Measurements from ENCODE around the gene SLC35D3. TPM values are rescaled to one million over a fixed set of nuclear protein-coding genes. Genes with fewer than 3 reads are reported as not detected.
"Not testable (repeated sequence)": the region's sequence is repeated elsewhere in the genome, so short reads cannot be mapped to it uniquely, and the experiment has no call there.

Gene SLC35D3
- total RNA-seq, result not detected
- polyA plus RNA-seq (ENCODE audit: insufficient read depth in 1 of 8, insufficient read length in 8 of 8, low replicate concordance in 1 of 8), result under 1 TPM in 3 of 8 donors, not detected in 5; 0.07 to 0.13 (median 0.08) TPM
- long read RNA-seq, donor 1, result 0 reads
- long read RNA-seq, donor 2, result 0 reads
- long read RNA-seq, donor 3, result 0 reads
- long read RNA-seq, donor 4, result 0 reads
- long read RNA-seq, donor 5, result 0 reads
- long read RNA-seq, donor 6, result 0 reads
- long read RNA-seq, donor 7, result 0 reads
- long read RNA-seq, donor 8, result 0 reads
- long read RNA-seq, donor 9, result 0 reads
- long read RNA-seq, donor 10, result 0 reads
- long read RNA-seq, donor 11, result 0 reads

GRCh38 chr6:136921936-136922684 lies at the start of gene SLC35D3:
TSS of gene SLC35D3 (plus strand) at chr6:136922301. CDS start at chr6:136922429, 128 bp downstream.
- Histone ChIP-seq H3K4me1 (ENCODE audit: control insufficient read depth, insufficient read depth, low read length) (peaks cover 31% of the 10 kb centered on the region), H3K4me3 (ENCODE audit: low read length) (peak within 1 kb of the TSS; percentile 44), H3K36me3 (ENCODE audit: control insufficient read depth, insufficient read depth, low read length) (no peaks in the 10 kb centered on the region), H3K27ac (ENCODE audit: low read length) (no peak within 1 kb of the TSS), H3K27me3 (ENCODE audit: control insufficient read depth, insufficient read depth, low read length) (peaks cover 60% of the 10 kb centered on the region), H3K9me3 (replicated peaks; ENCODE audit: control insufficient read depth, low read depth, low read length) (no peaks in the 10 kb centered on the region)
- peak; percentile 23 for DNase-seq
- under 1% methylated on average over 80 of the region's 86 CpGs for WGBS (ENCODE audit: insufficient coverage)

GRCh38 chr6:136873748-136874147 lies 48.4 kb upstream of the SLC35D3 start:
- no peaks in the 10 kb centered on the region for H3K27me3 ChIP-seq (ENCODE audit: control insufficient read depth, insufficient read depth, low read length)
- no peak overlapping the region for H3K4me3 ChIP-seq (ENCODE audit: low read length)
- no peaks in the 10 kb centered on the region for H3K4me1 ChIP-seq (ENCODE audit: control insufficient read depth, insufficient read depth, low read length)
- DNase-seq, result no peak
- H3K36me3 ChIP-seq (ENCODE audit: control insufficient read depth, insufficient read depth, low read length), result peaks cover 2% of the 10 kb centered on the region
- H3K9me3 ChIP-seq (replicated peaks; ENCODE audit: control insufficient read depth, low read depth, low read length), result peaks cover 13% of the 10 kb centered on the region
- no CpG with 5 or more reads among the region's 3 CpGs for WGBS (ENCODE audit: insufficient coverage)
- no peak overlapping the region for H3K27ac ChIP-seq (ENCODE audit: low read length)

GRCh38 chr6:136876469-136876868 lies 45.6 kb upstream of the SLC35D3 start:
- no CpG with 5 or more reads among the region's 4 CpGs for WGBS (ENCODE audit: insufficient coverage)
- DNase-seq, result not testable (repeated sequence)

GRCh38 chr6:136880748-136881460 lies 41.2 kb upstream of the SLC35D3 start:
- H3K27me3 ChIP-seq (ENCODE audit: control insufficient read depth, insufficient read depth, low read length), result no peaks in the 10 kb centered on the region
- H3K36me3 ChIP-seq (ENCODE audit: control insufficient read depth, insufficient read depth, low read length), result no peaks in the 10 kb centered on the region
- no peak overlapping the region for H3K27ac ChIP-seq (ENCODE audit: low read length)
- DNase-seq, result no peak
- H3K9me3 ChIP-seq (replicated peaks; ENCODE audit: control insufficient read depth, low read depth, low read length), result no peaks in the 10 kb centered on the region
- H3K4me1 ChIP-seq (ENCODE audit: control insufficient read depth, insufficient read depth, low read length), result no peaks in the 10 kb centered on the region
- no CpG with 5 or more reads among the region's 4 CpGs for WGBS (ENCODE audit: insufficient coverage)
- no peak overlapping the region for H3K4me3 ChIP-seq (ENCODE audit: low read length)

More at GRCh38 chr6:136876469-136876868, 45.6 kb upstream of the SLC35D3 start:
- H3K27me3 ChIP-seq (ENCODE audit: control insufficient read depth, insufficient read depth, low read length); H3K27ac ChIP-seq (ENCODE audit: low read length); H3K4me1 ChIP-seq (ENCODE audit: control insufficient read depth, insufficient read depth, low read length); H3K4me3 ChIP-seq (ENCODE audit: low read length); H3K36me3 ChIP-seq (ENCODE audit: control insufficient read depth, insufficient read depth, low read length): not testable (repeated sequence)
- H3K9me3 ChIP-seq (replicated peaks; ENCODE audit: control insufficient read depth, low read depth, low read length), result peaks cover 13% of the 10 kb centered on the region

- no peak overlapping the region for H3K4me3 ChIP-seq (ENCODE audit: low read length)
- WGBS (ENCODE audit: insufficient coverage), result 100% methylated on average over 1 of the region's 3 CpGs
- no peaks in the 10 kb centered on the region for H3K36me3 ChIP-seq (ENCODE audit: control insufficient read depth, insufficient read depth, low read length)
- no peaks in the 10 kb centered on the region for H3K4me1 ChIP-seq (ENCODE audit: control insufficient read depth, insufficient read depth, low read length)
- no peaks in the 10 kb centered on the region for H3K27me3 ChIP-seq (ENCODE audit: control insufficient read depth, insufficient read depth, low read length)
- no peak overlapping the region for H3K27ac ChIP-seq (ENCODE audit: low read length)
- no peak for DNase-seq
- no peaks in the 10 kb centered on the region for H3K9me3 ChIP-seq (replicated peaks; ENCODE audit: control insufficient read depth, low read depth, low read length)
These were observed 36.0 kb upstream of the SLC35D3 start for GRCh38 chr6:136886091-136886490.

- no peaks in the 10 kb centered on the region for H3K9me3 ChIP-seq (replicated peaks; ENCODE audit: control insufficient read depth, low read depth, low read length)
- no peaks in the 10 kb centered on the region for H3K4me1 ChIP-seq (ENCODE audit: control insufficient read depth, insufficient read depth, low read length)
- DNase-seq, result no peak
- no peaks in the 10 kb centered on the region for H3K27me3 ChIP-seq (ENCODE audit: control insufficient read depth, insufficient read depth, low read length)
- no peak overlapping the region for H3K27ac ChIP-seq (ENCODE audit: low read length)
- no peaks in the 10 kb centered on the region for H3K36me3 ChIP-seq (ENCODE audit: control insufficient read depth, insufficient read depth, low read length)
- WGBS (ENCODE audit: insufficient coverage), result no CpG with 5 or more reads among the region's 1 CpG
- no peak overlapping the region for H3K4me3 ChIP-seq (ENCODE audit: low read length)
These were observed 34.1 kb upstream of the SLC35D3 start for GRCh38 chr6:136887953-136888352.

GRCh38 chr6:136889271-136890193 lies 32.6 kb upstream of the SLC35D3 start:
- Histone ChIP-seq H3K27ac (ENCODE audit: low read length) (no peak overlapping the region), H3K36me3 (ENCODE audit: control insufficient read depth, insufficient read depth, low read length) (no peaks in the 10 kb centered on the region), H3K9me3 (replicated peaks; ENCODE audit: control insufficient read depth, low read depth, low read length) (no peaks in the 10 kb centered on the region), H3K4me1 (ENCODE audit: control insufficient read depth, insufficient read depth, low read length) (no peaks in the 10 kb centered on the region), H3K27me3 (ENCODE audit: control insufficient read depth, insufficient read depth, low read length) (no peaks in the 10 kb centered on the region), H3K4me3 (ENCODE audit: low read length) (no peak overlapping the region)
- DNase-seq, result no peak
- 83% methylated on average over 1 of the region's 6 CpGs for WGBS (ENCODE audit: insufficient coverage)

- Histone ChIP-seq H3K4me1 (ENCODE audit: control insufficient read depth, insufficient read depth, low read length) (no peaks in the 10 kb centered on the region), H3K27me3 (ENCODE audit: control insufficient read depth, insufficient read depth, low read length) (no peaks in the 10 kb centered on the region), H3K36me3 (ENCODE audit: control insufficient read depth, insufficient read depth, low read length) (no peaks in the 10 kb centered on the region), H3K9me3 (replicated peaks; ENCODE audit: control insufficient read depth, low read depth, low read length) (no peaks in the 10 kb centered on the region), H3K27ac (ENCODE audit: low read length) (no peak overlapping the region), H3K4me3 (ENCODE audit: low read length) (no peak overlapping the region)
- no CpG with 5 or more reads among the region's 4 CpGs for WGBS (ENCODE audit: insufficient coverage)
- no peak for DNase-seq
These were observed 31.8 kb upstream of the SLC35D3 start for GRCh38 chr6:136890194-136890839.

GRCh38 chr6:136890986-136891385 lies 31.1 kb upstream of the SLC35D3 start:
- DNase-seq, result no peak
- no peak overlapping the region for H3K27ac ChIP-seq (ENCODE audit: low read length)
- H3K4me3 ChIP-seq (ENCODE audit: low read length), result no peak overlapping the region
- H3K36me3 ChIP-seq (ENCODE audit: control insufficient read depth, insufficient read depth, low read length), result no peaks in the 10 kb centered on the region
- H3K9me3 ChIP-seq (replicated peaks; ENCODE audit: control insufficient read depth, low read depth, low read length), result no peaks in the 10 kb centered on the region
- 83% methylated on average over 1 of the region's 3 CpGs for WGBS (ENCODE audit: insufficient coverage)
- no peaks in the 10 kb centered on the region for H3K4me1 ChIP-seq (ENCODE audit: control insufficient read depth, insufficient read depth, low read length)
- H3K27me3 ChIP-seq (ENCODE audit: control insufficient read depth, insufficient read depth, low read length), result no peaks in the 10 kb centered on the region

Measured in muscle of leg (tissue), 16 donors.